Body of pancreas (tissue), 4 donors: ENCODE results near the gene DTX3L. TPM values are rescaled to one million over a fixed set of nuclear protein-coding genes. Genes with fewer than 3 reads are reported as not detected.

Experiments used
- ATAC-seq: fragments of 150-250 bp; one replicate; pipeline ENCODE4 v1.9.1; 2016
- DNase-seq, 4 donors: peaks; one replicate each; pipeline ENCODE4 v3.0.0-alpha.2; 2019
- H3K27ac ChIP-seq, 4 donors: fragments of 200-600 bp; sonication (generic); 1 replicate in 3 of 4; 2 replicates in 1 of 4; pipeline versions ENCODE4 v1.5.1 to v1.6.1; 2016 to 2019; ENCODE audit warnings: mild to moderate bottlenecking in 1 of 4, mixed read lengths in 1 of 4, moderate library complexity in 1 of 4
- H3K27me3 ChIP-seq, 2 donors: fragments of 200-600 bp; sonication (generic); one replicate each; pipeline ENCODE4 v1.6.0; 2016; ENCODE audit warnings: mild to moderate bottlenecking in 1 of 2
- H3K36me3 ChIP-seq, 2 donors: fragments of 200-600 bp; sonication (generic); replicated peaks in 1 of 2; 2 replicates each; pipeline ENCODE4 v1.5.1; 2016; ENCODE audit warnings: low read depth in 2 of 2; ENCODE audit not compliant: insufficient read depth in 1 of 2
- H3K4me1 ChIP-seq: fragments of 200-600 bp; sonication (generic); one replicate; pipeline ENCODE4 v1.6.0; 2016
- H3K4me3 ChIP-seq, 2 donors: fragments of 200-600 bp; sonication (generic); 1 replicate in 1 of 2; 2 replicates in 1 of 2; pipeline ENCODE4 v1.5.1; 2016 to 2019
- H3K9me3 ChIP-seq, 3 donors: fragments of 200-600 bp; sonication (generic); 1 replicate in 2 of 3; 2 replicates in 1 of 3; pipeline ENCODE4 v1.5.1; 2016
- CTCF ChIP-seq, 7 experiments: fragments of 450-650 bp in 4 of 7; fragments of 200-600 bp in 3 of 7; sonication (generic) in 3 of 7; IDR thresholded peaks; one replicate each; pipeline ENCODE4 v1.5.1; 2016 to 2019; ENCODE audit warnings: antibody characterized with exemption in 7 of 7
- POLR2A ChIP-seq, 3 donors: fragments of 450-650 bp; IDR thresholded peaks; one replicate each; pipeline ENCODE4 v1.6.1; 2016; ENCODE audit warnings: antibody characterized with exemption in 3 of 3, mild to moderate bottlenecking in 2 of 3
- WGBS, 2 donors: methylation state at CpG; one replicate each; pipeline ENCODE4 v1.1.5; 2017; 5-methylcytosine and 5-hydroxymethylcytosine counted together
- intact Hi-C: fragments of 100-400 bp; cut with DNase I; formaldehyde crosslinking; loops from one replicate; pipeline ENCODE4 v1.15.1; 2023
- total RNA-seq, 2 donors: library from RNA; depleted of rRNA; stranded (reverse); fragments of >200 nt; gene quantifications; one replicate each; pipeline ENCODE4 v1.1.0, GENCODE V29; 2016

DTX3L gene
- total RNA-seq, 2 donors from 2014 or later, result 13.5 to 17.6 TPM

- WGBS, 2 donors, result 59 to 69% methylated on average over 1 of the region's 1 CpG
- H3K4me1 ChIP-seq, result no peaks in the 10 kb centered on the region
- intact Hi-C loops, result no loop called here
- TF ChIP-seq POLR2A (IDR thresholded peaks at IDR 0.05) (no peak), CTCF (IDR thresholded peaks at IDR 0.05) (no peak)
- no peaks in the 10 kb centered on the region for H3K9me3 ChIP-seq
- DNase-seq (no peak), ATAC-seq (no peak)
- no peak overlapping the region for H3K4me3 ChIP-seq
- peaks cover 0 to 41% of the 10 kb centered on the region in 2 donors for H3K36me3 ChIP-seq
- no peak overlapping the region for H3K27ac ChIP-seq
- H3K27me3 ChIP-seq, result no peaks in the 10 kb centered on the region
Measured at GRCh38 chr3:122533931-122534334, 30.2 kb upstream of the DTX3L start.

DNA sequence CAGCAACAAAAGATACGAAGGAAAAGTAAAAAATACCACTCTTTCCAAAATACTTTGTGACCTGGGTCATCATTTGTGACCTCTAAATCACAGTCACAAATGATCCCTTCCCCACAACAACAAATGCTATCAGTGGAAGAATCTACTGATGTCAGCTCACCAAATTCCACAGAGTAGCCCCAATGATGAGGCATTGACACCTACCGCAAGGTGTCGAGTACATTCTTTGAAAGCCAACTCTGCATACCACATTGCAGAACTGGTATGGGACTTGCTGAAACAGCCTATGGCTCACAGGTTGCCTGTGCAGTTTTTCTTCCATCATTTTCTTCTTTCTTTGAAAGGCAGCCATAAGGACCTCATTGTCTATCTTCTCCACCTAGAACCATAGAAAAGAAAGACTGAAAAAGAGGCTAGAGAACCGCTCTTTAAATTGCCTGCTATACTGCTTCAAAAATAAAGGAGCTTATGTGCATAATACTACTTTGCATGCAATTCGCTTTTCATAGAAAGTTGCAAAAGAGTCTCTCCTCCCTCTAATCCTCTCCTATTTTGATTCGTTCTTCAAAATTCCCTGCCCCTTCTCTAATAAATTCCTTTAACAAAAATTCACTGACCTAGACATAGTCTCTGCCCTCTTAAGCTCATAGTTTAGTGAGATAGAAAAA is 28.0 kb upstream of the DTX3L start:
- TF ChIP-seq CTCF (IDR thresholded peaks at IDR 0.05) (no peak), POLR2A (IDR thresholded peaks at IDR 0.05) (no peak)
- Histone ChIP-seq H3K36me3 (peaks cover 0 to 51% of the 10 kb centered on the region in 2 donors), H3K4me1 (no peaks in the 10 kb centered on the region), H3K9me3 (no peaks in the 10 kb centered on the region), H3K27ac (no peak overlapping the region), H3K27me3 (no peaks in the 10 kb centered on the region), H3K4me3 (no peak overlapping the region)
- DNase-seq, result no peak
- intact Hi-C loops, result no loop called here
- ATAC-seq, result no peak
- WGBS, 2 donors, result 92% methylated on average over 6 of the region's 6 CpGs

DNA sequence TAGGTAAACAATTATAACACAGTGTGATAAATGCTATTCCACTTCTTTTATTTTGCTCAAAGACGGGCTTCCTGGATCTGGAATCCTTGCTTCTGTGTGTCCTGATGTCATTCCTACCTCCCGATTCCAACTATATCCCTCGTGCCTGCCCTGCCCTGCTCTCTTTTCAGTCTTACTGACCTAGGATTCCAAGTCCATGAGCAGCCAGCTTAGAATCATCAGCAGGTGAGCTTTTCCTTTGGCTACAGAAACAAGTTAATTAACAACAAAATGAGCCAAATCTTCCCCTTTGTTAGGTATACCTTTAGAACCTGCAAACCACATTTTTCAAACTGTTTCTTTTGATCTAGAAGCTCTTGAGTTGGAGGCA is 27.5 kb upstream of the DTX3L start:
- no peak overlapping the region for H3K4me3 ChIP-seq
- DNase-seq (no peak), ATAC-seq (no peak)
- 78 to 88% methylated on average over 3 of the region's 3 CpGs for WGBS, 2 donors
- TF ChIP-seq CTCF (IDR thresholded peaks at IDR 0.05), result no peak
- H3K4me1 ChIP-seq, result no peaks in the 10 kb centered on the region
- H3K9me3 ChIP-seq, result no peaks in the 10 kb centered on the region
- peaks cover 0 to 53% of the 10 kb centered on the region in 2 donors for H3K36me3 ChIP-seq
- H3K27ac ChIP-seq, result no peak overlapping the region
- intact Hi-C loops, result no loop called here
- no peaks in the 10 kb centered on the region for H3K27me3 ChIP-seq

DNA sequence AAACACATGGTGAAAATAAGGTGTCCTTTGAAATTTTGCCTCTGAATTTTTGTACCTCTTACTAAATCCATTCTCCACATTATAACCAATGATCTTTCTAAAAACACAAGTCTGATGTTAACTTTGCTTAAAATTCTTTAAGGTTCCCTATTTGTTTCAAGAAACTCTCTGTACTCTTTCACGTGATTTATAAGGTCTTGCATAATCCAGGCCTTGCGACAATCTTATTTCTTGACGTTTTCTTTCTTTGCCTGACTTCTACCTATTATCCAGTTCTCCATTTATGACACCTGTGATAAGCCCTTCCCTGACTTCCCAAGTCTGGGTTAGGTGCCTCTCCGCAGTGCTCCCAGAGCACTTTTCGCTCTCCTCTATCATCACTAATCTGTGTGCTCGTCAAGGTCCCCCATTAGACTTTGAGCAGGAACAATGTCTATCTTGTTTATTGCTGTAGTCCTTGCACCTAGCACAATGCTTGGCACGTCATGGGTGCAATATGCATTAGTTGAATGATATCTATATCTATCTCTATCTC is 25.1 kb upstream of the DTX3L start:
- TF ChIP-seq CTCF (IDR thresholded peaks at IDR 0.05) (no peak), POLR2A (IDR thresholded peaks at IDR 0.05) (no peak)
- H3K4me1 ChIP-seq, result no peaks in the 10 kb centered on the region
- no peaks in the 10 kb centered on the region for H3K9me3 ChIP-seq
- 81 to 89% methylated on average over 7 of the region's 7 CpGs for WGBS, 2 donors
- ATAC-seq (no peak), DNase-seq (no peak)
- peaks cover 0 to 37% of the 10 kb centered on the region in 2 donors for H3K36me3 ChIP-seq
- no peak overlapping the region for H3K27ac ChIP-seq
- no peaks in the 10 kb centered on the region for H3K27me3 ChIP-seq
- H3K4me3 ChIP-seq, result no peak overlapping the region
- intact Hi-C loops, result no loop called here

GRCh38 chr3:122546151-122546550 is 18.0 kb upstream of the DTX3L start:
- H3K36me3 ChIP-seq, result peaks cover 0 to 18% of the 10 kb centered on the region in 2 donors
- WGBS, 2 donors, result 93% methylated on average over 5 of the region's 5 CpGs
- H3K27me3 ChIP-seq, result no peaks in the 10 kb centered on the region
- intact Hi-C loops, result no loop called here
- no peaks in the 10 kb centered on the region for H3K4me1 ChIP-seq
- no peak overlapping the region for H3K4me3 ChIP-seq
- no peak for ATAC-seq
- no peak for DNase-seq
- TF ChIP-seq POLR2A (IDR thresholded peaks at IDR 0.05) (no peak), CTCF (IDR thresholded peaks at IDR 0.05) (no peak)
- no peaks in the 10 kb centered on the region for H3K9me3 ChIP-seq
- no peak overlapping the region for H3K27ac ChIP-seq
